ENCODE data around the gene NTRK3. TPM values are rescaled to one million over a fixed set of nuclear protein-coding genes. Genes with fewer than 3 reads are reported as not detected.

Gene NTRK3
- total RNA-seq, 1 experiment from 2014 or later = not detected

- Histone ChIP-seq H2AFZ (no peak overlapping the region), H3K27me3 (ENCODE audit: insufficient read depth, low read depth) (no peaks in the 10 kb centered on the region), H4K20me1 (ENCODE audit: insufficient read depth) (no peaks in the 10 kb centered on the region), H3K27ac (no peak overlapping the region), H3K36me3 (ENCODE audit: low read depth) (no peaks in the 10 kb centered on the region), H3K4me1 (replicated peaks; ENCODE audit: insufficient read depth) (no peaks in the 10 kb centered on the region), H3K4me3 (no peak overlapping the region), H3K4me2 (no peak overlapping the region), H3K9me2 (ENCODE audit: insufficient read depth) (no peaks in the 10 kb centered on the region), H3F3A (ENCODE audit: insufficient read depth, low read depth) (no peaks in the 10 kb centered on the region), H3K9me3 (ENCODE audit: insufficient read depth, low read depth) (no peaks in the 10 kb centered on the region), H3K79me2 (ENCODE audit: low read depth) (no peaks in the 10 kb centered on the region)
- no TSS peak for BruUV-seq (replicated peaks)
- DNase-seq = no peak
- POLR2A ChIA-PET (ENCODE audit: unreplicated experiment) = no interaction called here
- CTCF ChIA-PET = no interaction called here
- intact Hi-C loops (cut with micrococcal nuclease; ENCODE audit: unreplicated experiment) = no loop called here
- TF ChIP-seq EZH2 (IDR thresholded peaks at IDR 0.05; ENCODE audit: low read depth) (no peak), CTCF (conservative IDR thresholded peaks at IDR 0.05) (no peak)
Observed at GRCh38 chr15:88089024-88089620, 167.4 kb downstream of the NTRK3 start.

GRCh38 chr15:88083811-88084760, 172.5 kb downstream of the NTRK3 start:
- Histone ChIP-seq H3K4me3 (no peak overlapping the region), H3K36me3 (ENCODE audit: low read depth) (no peaks in the 10 kb centered on the region), H3K27me3 (ENCODE audit: insufficient read depth, low read depth) (no peaks in the 10 kb centered on the region), H3K9me2 (ENCODE audit: insufficient read depth) (no peaks in the 10 kb centered on the region), H3K27ac (no peak overlapping the region), H3K9me3 (ENCODE audit: insufficient read depth, low read depth) (no peaks in the 10 kb centered on the region), H2AFZ (no peak overlapping the region), H4K20me1 (ENCODE audit: insufficient read depth) (no peaks in the 10 kb centered on the region), H3K79me2 (ENCODE audit: low read depth) (no peaks in the 10 kb centered on the region), H3K4me2 (no peak overlapping the region), H3F3A (ENCODE audit: insufficient read depth, low read depth) (no peaks in the 10 kb centered on the region), H3K4me1 (replicated peaks; ENCODE audit: insufficient read depth) (no peaks in the 10 kb centered on the region)
- ChIA-PET POLR2A (ENCODE audit: unreplicated experiment) (no interaction called here), CTCF (no interaction called here)
- DNase-seq = no peak
- BruUV-seq (replicated peaks) = no TSS peak
- intact Hi-C loops (cut with micrococcal nuclease; ENCODE audit: unreplicated experiment) = no loop called here
- no peak for TF ChIP-seq CTCF (conservative IDR thresholded peaks at IDR 0.05)
- TF ChIP-seq EZH2 (IDR thresholded peaks at IDR 0.05; ENCODE audit: low read depth) = no peak

- H3K36me3 ChIP-seq (ENCODE audit: low read depth) = no peaks in the 10 kb centered on the region
- no peak overlapping the region for H3K4me3 ChIP-seq
- no peaks in the 10 kb centered on the region for H3K79me2 ChIP-seq (ENCODE audit: low read depth)
- no TSS peak for BruUV-seq (replicated peaks)
- ChIA-PET CTCF (no interaction called here), POLR2A (ENCODE audit: unreplicated experiment) (no interaction called here)
- no peak overlapping the region for H3K27ac ChIP-seq
- peaks cover 8% of the 10 kb centered on the region; the same call in 1 of the 2 replicates for H3K27me3 ChIP-seq (ENCODE audit: insufficient read depth, low read depth)
- no peaks in the 10 kb centered on the region for H4K20me1 ChIP-seq (ENCODE audit: insufficient read depth)
- no peak overlapping the region for H2AFZ ChIP-seq
- no peak for TF ChIP-seq EZH2 (IDR thresholded peaks at IDR 0.05; ENCODE audit: low read depth)
- no peak for TF ChIP-seq CTCF (conservative IDR thresholded peaks at IDR 0.05)
- H3K9me2 ChIP-seq (ENCODE audit: insufficient read depth) = no peaks in the 10 kb centered on the region
- intact Hi-C loops (cut with micrococcal nuclease; ENCODE audit: unreplicated experiment) = no loop called here
- no peaks in the 10 kb centered on the region for H3K4me1 ChIP-seq (replicated peaks; ENCODE audit: insufficient read depth)
- no peak for DNase-seq
- H3F3A ChIP-seq (ENCODE audit: insufficient read depth, low read depth) = no peaks in the 10 kb centered on the region
- H3K4me2 ChIP-seq = no peak overlapping the region
- no peaks in the 10 kb centered on the region for H3K9me3 ChIP-seq (ENCODE audit: insufficient read depth, low read depth)
Observed at GRCh38 chr15:88080616-88081015, 175.9 kb downstream of the NTRK3 start.

Measured in PC-9 (cell line).